ENCODE measurements around the gene MAPK14. TPM values are rescaled to one million over a fixed set of nuclear protein-coding genes. Genes with fewer than 3 reads are reported as not detected.
"Not testable (repeated sequence)": the region's sequence is repeated elsewhere in the genome, so short reads cannot be mapped to it uniquely, and the experiment has no call there.

MAPK14 gene
- total and polyA plus RNA-seq, 4 donors, result 27.3 to 55.2 (median 36.0) TPM

GRCh38 chr6:36123270-36124139 is 95.9 kb downstream of the MAPK14 start:
- no peak overlapping the region for H3K27ac ChIP-seq (ENCODE audit: low read depth, low read length)

GRCh38 chr6:36124346-36124745 is 96.7 kb downstream of the MAPK14 start:
- DNase-seq (ENCODE audit: low read depth in 4 of 6, low spot score in 6 of 6); H3K36me3 ChIP-seq (ENCODE audit: control insufficient read depth, insufficient read depth, low read length); H3K4me1 ChIP-seq (ENCODE audit: control insufficient read depth, insufficient read depth, low read length); H3K27me3 ChIP-seq (ENCODE audit: control insufficient read depth, insufficient read depth, low read length); H3K27ac ChIP-seq (ENCODE audit: low read depth, low read length); H3K4me3 ChIP-seq (ENCODE audit: low read depth, low read length); H3K9me3 ChIP-seq (ENCODE audit: control insufficient read depth, insufficient read depth, low read length): not testable (repeated sequence)
- 93% methylated on average over 8 of the region's 8 CpGs for WGBS (ENCODE audit: insufficient coverage)

More at GRCh38 chr6:36123270-36124139, 95.9 kb downstream of the MAPK14 start:
- WGBS (ENCODE audit: insufficient coverage), result 77% methylated on average over 5 of the region's 10 CpGs
- peaks cover 6% of the 10 kb centered on the region for H3K4me1 ChIP-seq (ENCODE audit: control insufficient read depth, insufficient read depth, low read length)
- no peak overlapping the region for H3K4me3 ChIP-seq (ENCODE audit: low read depth, low read length)
- no peaks in the 10 kb centered on the region for H3K27me3 ChIP-seq (ENCODE audit: control insufficient read depth, insufficient read depth, low read length)
- peak in 3 of 6 donors; percentile 31 to 82 (median 79) for DNase-seq (ENCODE audit: low read depth in 4 of 6, low spot score in 6 of 6)
- no peaks in the 10 kb centered on the region for H3K9me3 ChIP-seq (ENCODE audit: control insufficient read depth, insufficient read depth, low read length)
- H3K36me3 ChIP-seq (ENCODE audit: control insufficient read depth, insufficient read depth, low read length), result no peaks in the 10 kb centered on the region

- 100% methylated on average over 2 of the region's 3 CpGs for WGBS (ENCODE audit: insufficient coverage)
- Histone ChIP-seq H3K36me3 (ENCODE audit: control insufficient read depth, insufficient read depth, low read length) (no peaks in the 10 kb centered on the region), H3K4me3 (ENCODE audit: low read depth, low read length) (no peak overlapping the region), H3K27ac (ENCODE audit: low read depth, low read length) (no peak overlapping the region), H3K9me3 (ENCODE audit: control insufficient read depth, insufficient read depth, low read length) (no peaks in the 10 kb centered on the region), H3K4me1 (ENCODE audit: control insufficient read depth, insufficient read depth, low read length) (peaks cover 6% of the 10 kb centered on the region), H3K27me3 (ENCODE audit: control insufficient read depth, insufficient read depth, low read length) (no peaks in the 10 kb centered on the region)
- DNase-seq (ENCODE audit: low read depth in 4 of 6, low spot score in 6 of 6), result no peak
These were observed 97.3 kb downstream of the MAPK14 start for GRCh38 chr6:36124881-36125280.

- 91% methylated on average over 7 of the region's 8 CpGs for WGBS (ENCODE audit: insufficient coverage)
- no peaks in the 10 kb centered on the region for H3K36me3 ChIP-seq (ENCODE audit: control insufficient read depth, insufficient read depth, low read length)
- no peak for DNase-seq (ENCODE audit: low read depth in 4 of 6, low spot score in 6 of 6)
- no peak overlapping the region for H3K4me3 ChIP-seq (ENCODE audit: low read depth, low read length)
- no peak overlapping the region for H3K27ac ChIP-seq (ENCODE audit: low read depth, low read length)
- peaks cover 2% of the 10 kb centered on the region for H3K27me3 ChIP-seq (ENCODE audit: control insufficient read depth, insufficient read depth, low read length)
- peaks cover 8% of the 10 kb centered on the region for H3K4me1 ChIP-seq (ENCODE audit: control insufficient read depth, insufficient read depth, low read length)
- no peaks in the 10 kb centered on the region for H3K9me3 ChIP-seq (ENCODE audit: control insufficient read depth, insufficient read depth, low read length)
These were observed 98.0 kb downstream of the MAPK14 start for GRCh38 chr6:36125575-36125974.

- Histone ChIP-seq H3K4me1 (ENCODE audit: control insufficient read depth, insufficient read depth, low read length) (peaks cover 11% of the 10 kb centered on the region), H3K9me3 (ENCODE audit: control insufficient read depth, insufficient read depth, low read length) (no peaks in the 10 kb centered on the region), H3K4me3 (ENCODE audit: low read depth, low read length) (no peak overlapping the region), H3K27me3 (ENCODE audit: control insufficient read depth, insufficient read depth, low read length) (peaks cover 6% of the 10 kb centered on the region), H3K27ac (ENCODE audit: low read depth, low read length) (no peak overlapping the region), H3K36me3 (ENCODE audit: control insufficient read depth, insufficient read depth, low read length) (no peaks in the 10 kb centered on the region)
- no peak for DNase-seq (ENCODE audit: low read depth in 4 of 6, low spot score in 6 of 6)
- WGBS (ENCODE audit: insufficient coverage), result no CpG with 5 or more reads among the region's 2 CpGs
These were observed 98.5 kb downstream of the MAPK14 start for GRCh38 chr6:36126121-36126520.

- 80% methylated on average over 4 of the region's 10 CpGs for WGBS (ENCODE audit: insufficient coverage)
- no peak overlapping the region for H3K4me3 ChIP-seq (ENCODE audit: low read depth, low read length)
- H3K27ac ChIP-seq (ENCODE audit: low read depth, low read length), result no peak overlapping the region
- H3K9me3 ChIP-seq (ENCODE audit: control insufficient read depth, insufficient read depth, low read length), result no peaks in the 10 kb centered on the region
- H3K27me3 ChIP-seq (ENCODE audit: control insufficient read depth, insufficient read depth, low read length), result peaks cover 6% of the 10 kb centered on the region
- DNase-seq (ENCODE audit: low read depth in 4 of 6, low spot score in 6 of 6), result no peak
- peaks cover 14% of the 10 kb centered on the region for H3K4me1 ChIP-seq (ENCODE audit: control insufficient read depth, insufficient read depth, low read length)
- no peaks in the 10 kb centered on the region for H3K36me3 ChIP-seq (ENCODE audit: control insufficient read depth, insufficient read depth, low read length)
These were observed 99.2 kb downstream of the MAPK14 start for GRCh38 chr6:36126553-36127458.

GRCh38 chr6:36127462-36128016 is 99.9 kb downstream of the MAPK14 start:
- Histone ChIP-seq H3K4me3 (ENCODE audit: low read depth, low read length) (no peak overlapping the region), H3K27ac (ENCODE audit: low read depth, low read length) (no peak overlapping the region), H3K9me3 (ENCODE audit: control insufficient read depth, insufficient read depth, low read length) (no peaks in the 10 kb centered on the region), H3K36me3 (ENCODE audit: control insufficient read depth, insufficient read depth, low read length) (no peaks in the 10 kb centered on the region), H3K27me3 (ENCODE audit: control insufficient read depth, insufficient read depth, low read length) (peaks cover 6% of the 10 kb centered on the region), H3K4me1 (ENCODE audit: control insufficient read depth, insufficient read depth, low read length) (peaks cover 22% of the 10 kb centered on the region)
- DNase-seq (ENCODE audit: low read depth in 4 of 6, low spot score in 6 of 6), result no peak
- WGBS (ENCODE audit: insufficient coverage), result 90% methylated on average over 8 of the region's 8 CpGs

- no peaks in the 10 kb centered on the region for H3K36me3 ChIP-seq (ENCODE audit: control insufficient read depth, insufficient read depth, low read length)
- no peaks in the 10 kb centered on the region for H3K9me3 ChIP-seq (ENCODE audit: control insufficient read depth, insufficient read depth, low read length)
- H3K4me3 ChIP-seq (ENCODE audit: low read depth, low read length), result no peak overlapping the region
- peaks cover 6% of the 10 kb centered on the region for H3K27me3 ChIP-seq (ENCODE audit: control insufficient read depth, insufficient read depth, low read length)
- H3K27ac ChIP-seq (ENCODE audit: low read depth, low read length), result no peak overlapping the region
- WGBS (ENCODE audit: insufficient coverage), result 95% methylated on average over 4 of the region's 5 CpGs
- no peak for DNase-seq (ENCODE audit: low read depth in 4 of 6, low spot score in 6 of 6)
- peaks cover 24% of the 10 kb centered on the region for H3K4me1 ChIP-seq (ENCODE audit: control insufficient read depth, insufficient read depth, low read length)
These were observed 100.5 kb downstream of the MAPK14 start for GRCh38 chr6:36128073-36128472.

- Histone ChIP-seq H3K9me3 (ENCODE audit: control insufficient read depth, insufficient read depth, low read length) (no peaks in the 10 kb centered on the region), H3K27me3 (ENCODE audit: control insufficient read depth, insufficient read depth, low read length) (peaks cover 6% of the 10 kb centered on the region), H3K4me3 (ENCODE audit: low read depth, low read length) (no peak overlapping the region), H3K4me1 (ENCODE audit: control insufficient read depth, insufficient read depth, low read length) (peaks cover 24% of the 10 kb centered on the region), H3K36me3 (ENCODE audit: control insufficient read depth, insufficient read depth, low read length) (no peaks in the 10 kb centered on the region), H3K27ac (ENCODE audit: low read depth, low read length) (no peak overlapping the region)
- WGBS (ENCODE audit: insufficient coverage), result 100% methylated on average over 2 of the region's 3 CpGs
- DNase-seq (ENCODE audit: low read depth in 4 of 6, low spot score in 6 of 6), result no peak
These were observed 101.2 kb downstream of the MAPK14 start for GRCh38 chr6:36128793-36129192.

All from spinal cord (tissue), 10 donors.